HG03558 (cell line): ENCODE data around the gene GATAD2A.

Experiments
- ATAC-seq: cut with Tn5 transposase; IDR thresholded peaks from one replicate; pipeline ENCODE4 v1.9.1; 2021; ENCODE audit warnings: moderate number of reproducible peaks; ENCODE audit not compliant: unreplicated experiment; ENCODE audit errors: extremely low read depth

The GATAD2A gene

DNA sequence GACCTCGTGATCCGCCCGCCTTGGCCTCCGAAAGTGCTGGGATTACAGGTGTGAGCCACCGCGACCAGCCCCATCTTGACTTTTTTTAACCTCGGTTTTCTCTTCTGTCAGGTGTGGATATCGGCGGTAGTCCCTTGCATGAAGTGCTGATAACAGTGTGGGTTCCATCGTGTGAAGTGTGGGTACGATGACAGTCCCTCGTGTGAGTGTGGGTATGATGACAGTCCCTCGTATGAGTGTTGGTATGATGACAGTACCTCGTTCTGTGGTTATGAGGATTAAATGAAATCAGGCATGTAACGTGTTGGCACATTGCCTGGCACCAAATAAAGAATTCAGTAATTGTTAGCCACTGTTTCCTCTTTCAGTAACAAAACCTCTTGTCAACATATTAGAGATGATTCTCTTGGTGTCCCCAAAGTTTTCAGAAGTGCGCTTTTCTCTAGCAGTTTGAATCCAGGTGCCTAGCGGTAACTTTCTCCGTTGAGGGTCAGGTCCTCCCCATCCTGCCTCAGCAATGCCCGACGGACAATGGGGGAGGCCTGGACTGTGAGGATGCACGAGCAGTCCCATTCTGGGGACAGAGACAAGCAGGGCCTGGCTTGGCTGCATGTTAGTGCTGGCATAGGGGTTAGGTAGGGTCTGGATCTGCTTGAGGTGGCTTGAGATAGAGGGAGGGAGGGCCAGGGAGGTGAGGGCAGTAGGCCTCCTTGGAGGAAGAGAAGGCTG lies 15.3 kb downstream of the GATAD2A start:
- ATAC-seq: no peak

DNA sequence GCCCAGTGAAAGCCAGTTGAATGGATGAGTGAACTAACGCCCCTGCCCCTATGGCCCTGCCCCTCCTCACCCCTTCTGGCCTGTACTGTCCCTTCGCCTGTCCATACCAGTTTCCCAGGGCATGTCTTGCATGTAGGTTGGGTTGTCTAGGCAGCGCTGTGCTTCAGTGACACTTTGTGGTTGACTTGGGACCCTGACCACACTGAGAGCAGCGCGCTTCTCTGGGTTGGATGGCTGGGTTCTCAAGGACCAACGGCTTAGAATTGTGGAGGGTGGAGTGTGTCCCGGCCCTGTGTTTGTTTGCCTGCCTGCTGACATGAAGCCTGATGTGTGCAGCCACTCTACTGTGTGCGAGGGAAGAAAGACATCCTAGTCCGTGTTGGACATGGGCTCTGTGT lies 15.8 kb downstream of the GATAD2A start:
- ATAC-seq: no peak

DNA sequence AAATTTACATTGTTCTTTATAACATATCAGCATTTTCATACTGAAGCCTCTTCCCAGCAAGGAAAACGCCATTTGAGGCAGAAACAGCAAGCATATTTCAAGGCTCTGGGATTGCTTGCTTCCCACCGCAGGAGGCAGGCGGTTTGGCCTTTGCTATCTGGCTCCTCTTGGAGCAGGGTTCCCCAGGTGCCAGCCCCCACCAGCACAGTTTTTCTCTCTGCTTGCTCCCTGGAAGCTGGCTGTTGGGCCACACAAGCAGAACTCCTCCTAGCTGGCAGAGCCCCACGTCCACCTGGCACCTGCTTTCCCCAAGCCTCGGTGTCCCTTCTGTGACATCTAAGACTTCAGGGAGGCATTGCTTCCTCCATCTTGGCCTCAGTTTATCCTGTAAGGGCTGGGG lies 16.7 kb downstream of the GATAD2A start:
- ATAC-seq: no peak

DNA sequence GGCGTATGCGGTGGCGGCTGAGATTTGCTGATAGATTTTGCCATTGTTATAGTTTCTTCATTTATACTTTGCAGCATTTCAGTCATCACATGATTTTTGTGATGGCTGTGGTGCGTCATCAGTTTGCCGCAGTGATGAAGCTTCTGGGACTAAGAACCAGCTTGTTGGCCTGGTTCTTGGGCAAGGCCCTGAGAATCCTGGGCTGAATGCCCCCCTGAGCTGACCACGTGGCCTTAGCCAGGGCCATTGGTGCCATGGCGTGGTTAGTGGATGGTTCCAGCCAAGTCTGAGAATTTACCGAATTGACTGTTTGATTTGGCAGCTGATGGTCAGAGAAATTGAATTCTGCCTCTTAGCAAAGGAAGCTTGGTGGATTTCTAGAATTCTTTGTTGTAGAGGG lies 17.8 kb downstream of the GATAD2A start:
- no peak for ATAC-seq

DNA sequence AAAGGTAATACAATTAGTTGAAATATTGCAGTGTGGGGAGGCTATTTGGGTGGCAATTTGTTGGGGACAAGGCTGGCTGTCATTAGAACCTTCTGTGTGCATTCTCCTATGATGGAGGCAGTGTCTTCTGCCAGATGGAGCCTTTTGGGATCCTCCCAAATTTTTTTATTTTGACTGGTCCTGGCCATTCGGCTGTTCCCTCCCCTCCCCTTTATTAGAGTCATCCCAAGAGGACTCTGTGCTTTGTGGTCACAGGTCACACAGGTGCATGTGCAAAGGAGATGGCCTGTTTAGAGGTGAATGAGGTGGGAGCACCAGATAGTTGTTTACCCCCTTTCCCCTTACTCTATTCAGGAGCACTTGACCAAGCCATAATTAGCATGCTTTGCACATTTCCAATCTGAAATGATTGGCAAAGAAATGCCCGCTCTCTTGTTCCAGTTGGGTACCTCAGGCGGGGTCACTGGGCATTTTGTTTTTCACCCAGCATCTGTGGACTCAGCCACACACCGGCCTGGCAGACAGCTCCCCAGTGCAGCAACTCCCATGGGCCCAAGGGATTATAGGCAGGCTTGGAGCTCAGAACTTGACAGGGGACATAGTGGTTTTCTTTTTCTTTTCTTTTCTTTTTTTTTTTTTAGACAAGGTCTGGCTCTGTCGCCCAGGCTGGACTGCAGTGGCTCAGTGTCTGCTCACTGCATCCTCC lies 19.8 kb downstream of the GATAD2A start:
- no peak for ATAC-seq

DNA sequence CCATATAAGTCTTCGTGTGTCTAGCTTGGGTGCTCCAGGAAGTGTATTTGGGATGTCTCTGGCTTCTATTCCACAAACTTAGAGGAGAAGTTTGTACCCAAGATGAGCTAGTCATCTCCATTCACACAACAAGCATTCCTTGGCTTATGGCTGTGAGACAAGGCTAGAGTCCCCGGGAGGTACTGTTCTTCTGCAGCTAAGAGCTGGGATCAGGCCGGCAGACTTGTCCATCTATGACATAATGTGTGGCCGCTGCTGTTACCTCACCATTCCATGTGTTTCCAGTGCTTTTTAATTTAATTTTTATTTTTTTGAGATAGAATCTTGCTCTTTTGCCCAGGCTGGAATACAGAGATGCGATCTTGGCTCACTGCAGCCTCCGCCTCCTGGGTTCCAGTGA lies 20.7 kb downstream of the GATAD2A start:
- no peak for ATAC-seq

DNA sequence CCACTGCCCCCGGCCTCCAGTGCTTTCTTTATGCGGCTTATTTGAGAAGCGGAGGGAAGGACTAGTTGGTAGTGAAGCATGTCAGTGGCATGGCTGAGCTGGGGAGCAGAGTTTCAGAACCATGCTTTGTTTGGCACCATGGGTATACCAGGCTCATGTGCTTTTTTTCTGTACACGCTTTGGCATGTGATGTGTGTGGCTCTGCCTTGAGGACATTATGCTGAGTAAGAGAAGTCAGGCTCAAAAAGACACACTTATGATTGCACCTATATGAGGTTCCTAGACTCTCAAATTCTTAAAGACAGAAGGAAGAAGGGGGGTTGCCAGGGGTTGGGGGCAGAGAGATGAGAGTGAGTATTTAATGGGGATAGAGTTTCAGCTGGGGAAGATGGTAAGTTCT lies 21.3 kb downstream of the GATAD2A start:
- ATAC-seq: no peak

DNA sequence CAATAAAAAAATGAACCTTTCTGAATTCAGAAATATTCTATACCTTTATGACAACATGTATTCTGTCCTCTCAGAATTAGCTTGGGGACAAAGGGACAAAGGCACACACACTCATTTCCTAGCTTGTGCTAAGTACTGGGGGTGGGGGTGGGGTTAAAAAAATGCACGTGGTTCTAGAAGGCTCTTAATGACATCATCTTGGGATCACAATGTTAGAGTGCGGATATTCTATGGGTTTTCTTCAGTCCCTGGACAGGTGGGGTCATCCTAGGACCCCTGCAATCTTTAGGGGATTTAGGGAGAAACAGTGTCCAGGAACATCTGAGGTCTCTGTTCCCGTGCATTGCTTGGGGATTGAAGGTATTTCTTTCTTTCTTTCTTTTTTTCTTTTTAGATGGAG lies 21.8 kb downstream of the GATAD2A start:
- ATAC-seq: no peak

DNA sequence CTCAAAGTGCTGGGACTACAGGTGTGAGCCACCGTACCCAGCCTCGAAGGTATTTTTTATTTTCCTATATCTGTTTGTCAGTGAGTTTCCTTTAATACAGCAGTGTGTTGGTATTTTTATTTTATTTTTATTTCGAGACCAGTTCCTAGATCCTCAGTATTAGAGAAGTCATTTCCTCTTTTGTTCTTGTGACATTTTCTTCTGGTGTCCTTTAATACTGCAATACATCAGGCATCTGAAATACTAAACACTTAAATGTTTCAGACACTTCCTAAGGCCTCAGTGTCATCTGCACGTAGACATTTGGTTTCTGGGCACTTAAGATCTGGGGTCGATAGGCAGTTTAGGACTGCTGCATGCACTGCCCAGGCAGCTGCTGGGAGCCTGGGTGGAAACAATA lies 22.5 kb downstream of the GATAD2A start:
- ATAC-seq: no peak

DNA sequence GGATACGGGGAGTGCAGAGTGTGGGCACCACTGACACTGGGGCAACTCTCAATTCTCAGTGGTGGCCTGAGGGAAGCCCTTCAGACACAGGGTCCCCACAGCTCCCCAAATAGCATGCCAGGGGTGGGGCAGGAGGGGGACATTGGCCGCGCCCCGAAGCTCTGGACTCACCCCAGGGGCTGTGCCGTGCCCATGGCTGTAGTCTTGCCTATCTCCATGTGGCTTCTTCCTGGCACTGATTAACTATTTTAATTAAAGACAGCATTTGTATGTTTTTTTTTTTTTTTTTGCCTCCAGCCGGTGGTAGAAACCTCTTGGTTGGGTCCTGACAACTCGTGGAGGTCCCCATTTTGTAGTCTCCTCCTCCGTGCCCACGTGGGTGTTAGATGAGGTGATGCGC lies 23.3 kb downstream of the GATAD2A start:
- no peak for ATAC-seq

DNA sequence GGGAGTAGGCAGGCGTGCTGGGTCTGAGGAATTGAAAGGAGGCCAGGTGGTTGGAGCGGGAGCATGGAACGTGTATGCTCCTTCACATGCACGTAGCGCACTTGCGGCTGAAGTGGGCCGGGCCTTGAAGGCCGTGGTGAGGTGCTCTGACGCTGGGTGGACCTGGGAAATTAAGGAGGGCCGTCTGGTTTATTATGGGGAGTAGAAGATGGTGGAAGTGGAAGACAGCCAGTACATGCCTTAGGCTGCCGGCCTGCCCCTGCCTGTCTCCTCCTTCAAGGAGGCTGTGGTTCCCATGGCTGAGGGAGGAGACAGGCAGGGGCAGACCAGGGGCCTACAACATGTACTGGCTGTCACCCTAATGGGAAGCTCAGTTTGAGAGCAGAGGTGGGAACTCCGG lies 23.9 kb downstream of the GATAD2A start:
- ATAC-seq: no peak

DNA sequence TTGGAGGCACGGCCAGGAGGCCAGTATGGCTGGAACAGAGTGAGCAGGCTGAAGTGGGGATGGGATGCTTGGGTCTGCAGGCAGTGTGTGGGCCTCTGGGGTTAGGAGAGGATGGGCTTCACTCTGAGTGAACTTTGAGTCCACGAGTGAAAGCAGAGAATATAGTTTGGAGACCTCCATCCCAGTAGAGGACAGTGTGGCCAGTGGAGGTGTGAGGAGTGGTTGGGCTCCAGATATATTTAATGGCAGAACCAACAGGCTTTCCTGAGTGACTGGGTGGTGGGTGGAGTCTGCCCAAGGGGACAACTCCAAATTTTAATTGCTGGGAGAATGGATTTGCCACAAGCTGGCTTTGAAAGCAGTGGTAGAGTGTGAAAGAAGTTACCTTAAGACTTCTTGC lies 27.3 kb downstream of the GATAD2A start:
- ATAC-seq: no peak

DNA sequence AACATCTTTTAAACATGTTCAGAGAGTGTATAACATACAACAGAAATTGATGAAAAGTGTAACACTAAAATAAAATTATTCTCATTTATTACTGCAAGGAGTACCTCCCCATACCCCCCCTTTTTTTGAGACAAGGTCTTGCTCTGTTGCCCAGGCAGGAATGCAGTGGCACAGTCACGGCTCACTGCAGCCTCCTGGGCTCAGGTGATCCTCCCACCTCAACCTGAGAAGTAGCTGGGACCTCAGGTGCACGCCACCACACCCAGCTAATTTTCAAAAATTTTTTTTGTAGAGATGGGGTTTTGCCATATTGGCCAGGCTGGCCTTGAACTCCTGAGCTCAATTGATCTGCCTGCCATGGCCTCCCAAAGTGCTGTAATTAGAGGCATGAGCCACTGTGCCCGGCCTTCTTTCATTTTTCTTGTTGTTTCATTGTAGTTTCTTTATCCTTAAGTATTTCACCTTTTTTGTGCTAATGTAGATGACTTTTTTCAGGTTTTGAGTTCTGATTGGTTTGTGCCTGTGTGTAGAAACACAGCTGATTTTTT lies 28.3 kb downstream of the GATAD2A start:
- ATAC-seq: no peak

DNA sequence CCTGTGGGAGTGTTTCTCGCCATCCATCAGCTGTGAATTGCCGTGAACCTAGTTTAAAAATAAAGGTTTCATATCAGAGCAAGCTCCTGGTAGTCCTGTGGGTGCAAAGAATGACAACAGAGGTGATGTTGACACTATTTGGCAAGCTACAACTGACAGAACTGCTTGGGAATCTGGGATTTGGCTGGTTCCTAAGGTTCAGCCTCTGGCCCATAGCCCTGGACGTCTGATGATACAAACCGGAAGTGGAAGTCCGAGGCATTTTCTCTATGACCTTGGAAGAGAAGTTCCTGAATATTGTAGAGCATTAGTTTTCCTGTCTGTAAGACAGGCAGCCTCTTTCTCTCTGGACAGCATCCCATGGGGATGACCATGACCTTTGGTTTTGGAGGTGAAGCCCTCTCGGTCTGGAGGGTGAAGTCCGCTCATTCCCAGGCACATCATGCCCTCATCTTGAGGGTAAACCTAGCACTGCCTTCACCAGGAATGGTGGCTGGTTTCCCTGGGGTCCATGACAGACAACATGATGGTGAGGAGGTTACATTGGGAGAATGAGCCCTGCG lies 29.1 kb downstream of the GATAD2A start:
- ATAC-seq: no peak

DNA sequence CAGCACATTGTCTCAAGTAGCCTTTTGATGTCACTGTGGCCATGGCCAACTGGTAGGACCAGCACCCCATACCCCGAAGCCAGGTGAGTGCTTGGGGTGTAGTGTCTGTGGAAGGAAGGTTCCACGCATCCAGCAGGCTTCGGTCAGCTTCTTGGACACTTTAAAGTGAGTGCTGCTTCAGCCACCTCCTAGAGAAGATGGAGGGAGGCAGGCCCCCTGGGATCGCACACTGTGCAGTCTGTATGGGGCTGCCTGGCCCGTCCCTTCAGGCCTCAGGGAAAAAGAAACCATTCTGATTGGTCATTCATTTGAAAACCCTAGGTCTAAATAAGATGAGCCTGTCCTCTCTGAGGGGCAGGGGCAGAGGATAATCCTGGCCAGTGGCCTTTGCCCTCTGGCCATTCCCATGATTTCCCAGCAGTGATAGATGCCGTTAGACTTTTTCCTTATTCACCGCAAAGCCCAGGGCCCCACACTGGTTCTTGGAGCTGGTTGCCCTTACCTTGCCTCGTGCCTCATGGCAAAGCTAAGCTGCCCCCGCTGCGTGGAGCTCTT lies 30.7 kb downstream of the GATAD2A start:
- ATAC-seq: no peak

DNA sequence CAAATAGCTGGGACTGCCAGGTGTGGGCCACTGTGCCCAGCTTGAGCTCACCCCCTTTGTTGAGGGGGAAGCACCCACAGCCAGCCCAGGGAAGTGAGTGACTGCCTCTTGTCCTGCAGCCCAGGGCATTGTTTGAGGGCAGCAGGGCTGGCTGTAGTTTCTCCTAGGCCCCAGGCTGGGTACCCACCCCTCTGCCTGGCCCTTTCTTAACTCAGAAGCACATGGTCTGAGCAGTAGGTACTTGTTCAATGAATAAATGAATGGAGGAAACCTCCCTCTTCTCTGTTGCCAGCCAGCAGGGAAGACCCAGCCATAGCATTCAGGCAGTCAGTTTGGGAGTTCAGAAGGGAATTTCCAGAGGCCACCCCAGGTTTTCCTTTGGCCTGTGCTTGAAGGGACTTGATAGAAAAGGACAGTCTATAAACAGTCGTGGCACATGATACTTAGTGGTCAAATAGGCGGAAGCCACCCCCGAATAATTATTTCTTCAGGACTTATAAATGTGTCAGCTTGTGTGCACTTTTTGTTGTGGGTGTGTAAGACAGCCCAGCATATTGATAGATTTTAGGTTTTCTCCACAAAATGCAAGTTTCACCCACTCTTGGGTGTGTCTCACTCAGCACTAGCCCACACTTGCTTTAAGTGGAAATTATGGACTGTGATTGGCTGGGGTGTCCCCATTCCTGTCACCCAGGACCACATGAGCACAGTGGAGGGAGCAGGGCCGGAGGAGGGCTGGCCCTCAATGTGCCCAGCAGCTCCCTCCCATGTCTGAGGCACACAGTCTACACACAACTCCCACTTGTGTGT lies 33.1 kb downstream of the GATAD2A start:
- no peak for ATAC-seq

DNA sequence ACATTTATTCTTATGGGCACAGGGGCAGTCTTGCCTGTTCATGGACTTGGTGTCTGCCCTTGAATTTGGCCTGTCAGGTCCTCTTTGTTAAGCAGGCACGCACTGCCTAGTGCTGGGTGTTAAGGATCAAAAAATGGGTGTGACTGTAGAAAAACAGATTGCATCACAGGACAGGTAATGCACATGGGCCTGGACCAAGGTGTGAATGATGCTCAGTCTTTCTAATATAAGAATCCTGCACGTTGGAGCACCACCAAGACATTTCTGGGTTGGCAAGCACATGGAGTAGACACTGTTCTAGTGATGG lies 33.7 kb downstream of the GATAD2A start:
- ATAC-seq: no peak

DNA sequence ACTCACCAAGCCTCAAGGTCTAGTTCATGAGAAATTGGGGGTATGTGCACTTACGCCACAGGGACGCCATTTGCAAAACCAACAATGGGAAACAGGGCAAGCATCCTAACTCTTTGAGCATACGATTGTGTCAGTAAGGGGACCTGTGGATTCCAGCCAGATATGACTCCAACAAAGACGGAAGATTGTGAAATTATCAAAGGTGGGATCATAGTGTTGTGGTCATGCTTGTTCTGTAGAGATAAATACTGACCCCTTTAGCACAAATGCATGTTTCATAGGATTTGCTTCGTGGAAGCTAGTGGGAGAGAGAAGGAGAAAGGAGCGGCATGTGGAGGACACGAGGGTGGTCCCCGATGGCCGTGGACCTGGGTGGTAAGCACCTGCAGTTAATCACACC lies 37.8 kb downstream of the GATAD2A start:
- no peak for ATAC-seq

DNA sequence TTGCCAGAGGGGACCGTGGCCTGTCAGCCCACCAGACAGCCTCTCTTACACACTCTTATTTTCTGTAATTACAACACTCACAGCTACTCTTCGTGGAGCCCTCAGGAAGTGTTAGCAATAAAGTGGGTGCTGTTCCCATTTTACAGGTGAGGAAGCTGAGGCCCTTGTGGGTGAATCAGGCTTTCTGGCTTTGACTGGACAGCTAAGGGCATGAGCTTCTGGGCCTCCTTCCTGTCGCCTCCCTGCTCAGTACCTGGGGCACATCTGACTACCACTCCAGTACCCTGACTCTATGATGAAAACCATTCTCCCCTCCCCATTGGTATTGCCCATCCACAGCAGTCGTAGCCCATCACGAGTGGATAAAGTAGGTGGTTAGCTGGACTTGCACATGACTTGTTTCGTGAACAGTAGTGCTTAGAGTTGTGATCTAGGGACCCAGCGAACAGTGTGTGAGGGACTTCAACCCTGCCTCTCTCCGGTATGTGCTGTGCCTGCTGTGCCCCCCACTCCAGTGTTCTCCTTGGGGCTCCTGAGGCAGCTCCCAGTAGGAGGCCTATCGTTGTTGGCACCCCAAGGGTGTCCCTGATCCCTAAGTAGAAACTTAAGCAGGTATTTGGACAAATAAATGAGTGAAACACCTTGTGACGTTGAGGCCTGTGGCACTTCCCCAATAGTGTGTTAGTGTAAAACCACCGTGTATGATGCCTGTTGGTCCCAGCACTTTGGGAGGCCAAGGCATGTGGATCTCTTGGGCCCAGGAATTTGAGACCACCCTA lies 38.6 kb downstream of the GATAD2A start:
- no peak for ATAC-seq

DNA sequence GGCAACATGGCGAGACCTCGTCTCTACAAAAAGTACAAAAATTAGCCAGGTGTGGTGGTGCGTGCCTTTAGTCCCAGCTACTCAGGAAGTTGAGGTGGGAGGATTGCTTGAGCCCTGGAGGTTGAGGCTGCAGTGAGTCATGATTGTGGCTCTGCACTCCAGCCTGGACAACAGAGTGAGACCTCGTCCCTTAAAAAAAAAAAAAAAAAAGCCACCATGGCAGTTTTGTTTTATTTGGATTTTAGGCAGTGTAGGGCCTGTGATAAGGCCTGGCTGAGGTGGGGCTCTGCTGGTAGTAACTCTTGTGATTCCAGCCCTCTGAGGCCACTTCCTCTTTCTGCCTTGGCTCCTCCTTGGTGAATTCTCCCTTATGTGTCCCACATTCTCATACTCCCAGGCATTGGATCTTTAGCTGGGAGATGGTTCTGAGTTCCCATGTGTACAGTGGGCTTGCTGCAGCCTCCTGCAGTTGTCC lies 39.2 kb downstream of the GATAD2A start:
- no peak for ATAC-seq
